Measurements from ENCODE around the gene LMAN2. TPM values are rescaled to one million over a fixed set of nuclear protein-coding genes. Genes with fewer than 3 reads are reported as not detected.

Gene LMAN2
- total RNA-seq, 4 donors from 2014 or later: 193 to 321 (median 268) TPM

DNA sequence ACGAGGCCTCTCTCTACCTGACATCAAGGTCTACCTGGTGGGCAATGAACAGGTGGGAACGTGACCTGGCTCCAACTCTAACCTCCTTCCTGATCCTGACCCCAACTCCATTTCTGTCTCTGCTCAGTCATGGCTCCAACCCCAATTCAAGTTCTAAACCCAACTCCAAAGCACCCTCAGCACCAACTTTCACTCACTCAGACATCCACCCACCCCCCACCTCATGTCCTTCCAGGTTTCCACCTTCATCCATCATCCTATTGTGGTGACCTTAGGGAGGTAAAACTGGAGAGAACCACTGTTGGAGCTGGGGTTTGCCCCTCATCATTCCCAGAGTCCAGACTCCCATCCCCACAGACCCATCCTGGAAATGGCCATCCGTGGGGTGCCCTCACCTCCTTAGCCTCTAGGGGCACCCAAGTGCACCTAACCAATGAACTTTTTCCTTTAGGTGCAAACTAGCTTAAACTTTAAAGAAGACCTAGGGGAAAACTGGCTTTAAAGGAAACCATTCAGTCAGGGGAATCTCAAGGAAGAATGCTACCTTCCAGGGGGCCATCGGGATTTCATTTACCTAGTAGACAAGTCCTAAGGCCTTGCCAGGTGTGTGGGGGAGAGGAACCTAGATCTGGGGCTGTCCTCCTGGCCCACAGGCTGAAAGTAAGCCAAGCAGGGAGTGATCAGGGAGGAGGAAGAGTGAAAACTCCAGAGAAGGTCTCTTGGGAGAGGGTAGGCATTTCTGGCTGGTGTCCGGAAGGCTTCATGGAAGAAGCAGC, 17.6 kb upstream of the LMAN2 start:
- Histone ChIP-seq H3K9me3 (no peaks in the 10 kb centered on the region), H3K27me3 (no peaks in the 10 kb centered on the region), H3K4me3 (no peak overlapping the region), H3K4me1 (peaks cover 3 to 38% (median 19%) of the 10 kb centered on the region in 4 donors), H3K27ac (peak overlapping the region in 2 of 4 donors; percentile 27 to 51), H3K36me3 (no peaks in the 10 kb centered on the region)
- TF ChIP-seq CTCF (IDR thresholded peaks at IDR 0.05) (peak; percentile 35 to 67 (median 53)), POLR2A (IDR thresholded peaks at IDR 0.05) (no peak)
- DNase-seq: no peak

DNA sequence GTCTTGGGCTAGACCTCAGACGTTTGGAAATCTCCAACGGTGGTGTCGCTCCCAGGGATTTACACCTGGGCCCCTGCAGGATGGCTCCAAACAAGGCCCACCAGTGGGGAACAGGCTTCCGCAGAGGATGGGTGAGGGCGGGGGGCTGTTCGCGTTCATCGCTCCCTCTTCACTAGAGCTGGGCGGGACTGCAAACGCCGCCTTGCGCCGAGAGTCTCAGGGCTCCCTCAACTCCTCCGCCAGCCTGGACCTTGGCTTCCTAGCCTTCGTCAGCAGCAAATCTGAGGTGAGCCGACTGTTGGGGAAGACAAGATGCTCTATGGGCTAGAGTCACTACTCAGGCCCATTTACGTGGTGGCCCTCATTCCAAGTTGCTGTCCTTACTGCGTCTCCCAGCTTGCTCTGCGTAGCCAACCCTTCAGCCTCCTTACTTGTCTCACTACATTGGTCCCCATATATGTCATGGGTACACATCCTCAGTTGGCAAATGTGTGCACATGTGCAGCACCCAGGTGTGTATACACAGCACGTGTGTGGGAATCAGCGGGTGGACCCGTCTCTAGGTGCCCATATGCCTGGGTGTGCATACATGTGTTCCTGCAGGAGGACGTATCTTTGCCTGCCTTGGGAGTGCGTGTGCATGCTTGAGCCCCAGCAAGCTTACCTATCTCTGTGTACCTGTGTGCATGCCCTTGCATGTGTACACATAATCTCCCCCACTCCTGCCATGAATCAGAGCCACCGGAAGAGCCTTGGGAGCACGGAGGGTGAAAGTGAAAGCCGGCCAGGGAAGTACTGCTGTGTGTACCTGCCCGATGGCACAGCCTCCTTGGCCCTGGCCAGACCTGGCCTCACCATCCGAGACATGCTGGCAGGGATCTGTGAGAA, 16.8 kb upstream of the LMAN2 start:
- H3K27ac ChIP-seq: peak overlapping the region in 1 of 4 donors; percentile 51
- TF ChIP-seq CTCF (IDR thresholded peaks at IDR 0.05): no peak
- no peak for TF ChIP-seq POLR2A (IDR thresholded peaks at IDR 0.05)
- no peaks in the 10 kb centered on the region for H3K27me3 ChIP-seq
- DNase-seq: no peak
- no peaks in the 10 kb centered on the region for H3K36me3 ChIP-seq
- H3K9me3 ChIP-seq: no peaks in the 10 kb centered on the region
- peaks cover 3 to 45% (median 23%) of the 10 kb centered on the region in 4 donors for H3K4me1 ChIP-seq
- H3K4me3 ChIP-seq: peak overlapping the region in 1 of 4 donors; percentile 44

GRCh38 chr5:177367323-177367848, 15.9 kb upstream of the LMAN2 start:
- Histone ChIP-seq H3K27me3 (no peaks in the 10 kb centered on the region), H3K9me3 (no peaks in the 10 kb centered on the region), H3K4me3 (peak overlapping the region; percentile 16 to 54 (median 32)), H3K27ac (peak overlapping the region; percentile 48 to 88 (median 68)), H3K36me3 (no peaks in the 10 kb centered on the region), H3K4me1 (peaks cover 3 to 51% (median 24%) of the 10 kb centered on the region in 4 donors)
- no peak for DNase-seq
- no peak for TF ChIP-seq POLR2A (IDR thresholded peaks at IDR 0.05)
- peak in 1 of 6 experiments; percentile 19 for TF ChIP-seq CTCF (IDR thresholded peaks at IDR 0.05)

- peaks cover 3 to 58% (median 24%) of the 10 kb centered on the region in 4 donors for H3K4me1 ChIP-seq
- peak; percentile 42 to 90 (median 87) for DNase-seq
- H3K27me3 ChIP-seq: no peaks in the 10 kb centered on the region
- no peaks in the 10 kb centered on the region for H3K36me3 ChIP-seq
- no peak for TF ChIP-seq CTCF (IDR thresholded peaks at IDR 0.05)
- peak overlapping the region; percentile 48 to 88 (median 68) for H3K27ac ChIP-seq
- peak overlapping the region; percentile 16 to 54 (median 32) for H3K4me3 ChIP-seq
- H3K9me3 ChIP-seq: no peaks in the 10 kb centered on the region
Measured at GRCh38 chr5:177366528-177367322, 15.3 kb upstream of the LMAN2 start.

Data from Peyer's patch (tissue), 4 donors.